ENCODE data around the gene GDAP1L1. TPM values are rescaled to one million over a fixed set of nuclear protein-coding genes. Genes with fewer than 3 reads are reported as not detected.

Gene GDAP1L1
- polyA plus RNA-seq, 2 of the 4 experiments (the other 2 are of a cell fraction) = 0.06 to 0.13 TPM

DNA sequence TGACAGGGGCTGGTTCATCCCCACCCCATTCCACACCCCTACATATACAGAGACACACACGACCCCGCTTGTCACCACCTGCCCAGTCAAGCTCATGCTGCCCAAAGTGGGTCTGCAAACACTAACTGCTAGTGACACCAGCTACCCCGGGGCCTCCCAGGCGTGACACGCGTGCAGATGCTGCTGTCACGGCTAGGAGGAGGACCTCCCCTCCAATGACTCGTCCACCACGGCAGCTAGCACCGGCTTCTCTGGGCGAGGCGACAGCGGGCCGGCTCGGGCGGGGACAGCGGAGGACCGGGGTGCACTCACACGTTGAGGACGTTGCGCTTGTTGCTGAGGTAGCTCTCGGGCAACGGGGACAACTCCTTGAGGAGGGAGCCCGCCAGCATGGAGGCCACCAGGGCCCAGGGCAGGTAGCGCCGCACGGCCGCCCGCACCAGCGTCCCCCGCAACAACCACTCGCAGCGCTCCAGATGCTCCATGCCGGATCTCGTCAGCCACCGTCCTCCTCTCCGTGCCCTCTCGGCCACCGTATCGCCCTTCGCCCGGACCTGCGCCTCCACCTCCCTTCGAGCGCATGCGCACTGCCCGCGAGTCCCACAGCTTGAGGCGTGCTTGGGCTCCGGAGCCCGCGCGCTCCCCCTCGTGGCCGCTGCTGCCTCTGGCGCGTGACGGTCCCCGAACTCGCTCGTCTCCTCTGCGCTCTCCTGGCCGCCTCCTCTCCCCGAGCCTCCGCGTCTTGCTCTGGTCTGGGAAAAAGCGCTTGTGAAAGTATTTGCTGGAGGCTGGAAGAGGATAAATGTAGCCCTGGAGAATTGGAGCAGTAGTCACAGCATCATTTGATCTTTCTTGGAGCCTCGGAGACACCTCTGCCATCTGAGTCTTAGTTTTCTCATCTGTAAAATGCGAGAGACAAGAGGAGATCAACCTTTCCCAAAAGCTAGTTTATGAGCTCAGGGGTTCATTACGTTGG lies 63.8 kb downstream of the GDAP1L1 start, which contains the start of gene FITM2 (continued):
- TF ChIP-seq EHMT2 (IDR thresholded peaks at IDR 0.05; ENCODE audit: low read depth) (no peak), POLR2AphosphoS2 (conservative IDR thresholded peaks at IDR 0.05; ENCODE audit: low read length) (no peak), FOXS1 (CRISPR knock-in tag; IDR thresholded peaks at IDR 0.05) (no peak), ESRRA (IDR thresholded peaks at IDR 0.05; ENCODE audit: borderline replicate concordance, low read length) (0 out of 2 replicates have a peak, but pooled peaks have one; percentile 25), HEYL (CRISPR knock-in tag; IDR thresholded peaks at IDR 0.05) (no peak), ZNF302 (CRISPR knock-in tag; IDR thresholded peaks at IDR 0.05) (no peak), ZFP36 (IDR thresholded peaks at IDR 0.05; ENCODE audit: borderline replicate concordance, partially characterized antibody) (no peak), JUN (IDR thresholded peaks at IDR 0.05) (peak in 1 of 2 experiments; percentile 60; a peak in 1 of 5 replicates), SREBF2 (IDR thresholded peaks at IDR 0.05) (no peak), TFCP2L1 (CRISPR knock-in tag; IDR thresholded peaks at IDR 0.05) (no peak), ZSCAN20 (CRISPR knock-in tag; IDR thresholded peaks at IDR 0.05) (no peak), MAFK (IDR thresholded peaks at IDR 0.05; ENCODE audit: partially characterized antibody) (no peak), MYC (IDR thresholded peaks at IDR 0.05; ENCODE audit: borderline replicate concordance, low read length) (peak; percentile 87), CBX8 (IDR thresholded peaks at IDR 0.05) (no peak), FOSL2 (IDR thresholded peaks at IDR 0.05) (no peak), FOSL2 (CRISPR knock-in tag; IDR thresholded peaks at IDR 0.05) (no peak), FOSB (CRISPR knock-in tag; IDR thresholded peaks at IDR 0.05) (no peak), POLR2A (IDR thresholded peaks at IDR 0.05; ENCODE audit: low read length) (peak; percentile 88), RAD21 (conservative IDR thresholded peaks at IDR 0.05 in 1 of 2, IDR thresholded peaks at IDR 0.05 in 1 of 2) (peak; percentile 79 to 88), RNF2 (IDR thresholded peaks at IDR 0.05; ENCODE audit: borderline replicate concordance, low read depth) (no peak), BHLHE40 (IDR thresholded peaks at IDR 0.05; ENCODE audit: low read depth, low read length) (0 out of 2 replicates have a peak, but pooled peaks have one; percentile 31), HDAC2 (IDR thresholded peaks at IDR 0.05) (no peak), ZC3H11A (IDR thresholded peaks at IDR 0.05) (no peak), NR3C1 (IDR thresholded peaks at IDR 0.05) (no peak), CHD4 (IDR thresholded peaks at IDR 0.05; ENCODE audit: borderline replicate concordance) (no peak)
- TF ChIP-seq, protein P1, sequence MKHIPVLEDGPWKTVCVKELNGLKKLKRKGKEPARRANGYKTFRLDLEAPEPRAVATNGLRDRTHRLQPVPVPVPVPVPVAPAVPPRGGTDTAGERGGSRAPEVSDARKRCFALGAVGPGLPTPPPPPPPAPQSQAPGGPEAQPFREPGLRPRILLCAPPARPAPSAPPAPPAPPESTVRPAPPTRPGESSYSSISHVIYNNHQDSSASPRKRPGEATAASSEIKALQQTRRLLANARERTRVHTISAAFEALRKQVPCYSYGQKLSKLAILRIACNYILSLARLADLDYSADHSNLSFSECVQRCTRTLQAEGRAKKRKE (CRISPR knock-in tag; IDR thresholded peaks at IDR 0.05; ENCODE audit: low read depth) = no peak
- TF ChIP-seq, protein P2, sequence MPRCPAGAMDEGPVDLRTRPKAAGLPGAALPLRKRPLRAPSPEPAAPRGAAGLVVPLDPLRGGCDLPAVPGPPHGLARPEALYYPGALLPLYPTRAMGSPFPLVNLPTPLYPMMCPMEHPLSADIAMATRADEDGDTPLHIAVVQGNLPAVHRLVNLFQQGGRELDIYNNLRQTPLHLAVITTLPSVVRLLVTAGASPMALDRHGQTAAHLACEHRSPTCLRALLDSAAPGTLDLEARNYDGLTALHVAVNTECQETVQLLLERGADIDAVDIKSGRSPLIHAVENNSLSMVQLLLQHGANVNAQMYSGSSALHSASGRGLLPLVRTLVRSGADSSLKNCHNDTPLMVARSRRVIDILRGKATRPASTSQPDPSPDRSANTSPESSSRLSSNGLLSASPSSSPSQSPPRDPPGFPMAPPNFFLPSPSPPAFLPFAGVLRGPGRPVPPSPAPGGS (IDR thresholded peaks at IDR 0.05) = no peak
- TF ChIP-seq, protein P3, sequence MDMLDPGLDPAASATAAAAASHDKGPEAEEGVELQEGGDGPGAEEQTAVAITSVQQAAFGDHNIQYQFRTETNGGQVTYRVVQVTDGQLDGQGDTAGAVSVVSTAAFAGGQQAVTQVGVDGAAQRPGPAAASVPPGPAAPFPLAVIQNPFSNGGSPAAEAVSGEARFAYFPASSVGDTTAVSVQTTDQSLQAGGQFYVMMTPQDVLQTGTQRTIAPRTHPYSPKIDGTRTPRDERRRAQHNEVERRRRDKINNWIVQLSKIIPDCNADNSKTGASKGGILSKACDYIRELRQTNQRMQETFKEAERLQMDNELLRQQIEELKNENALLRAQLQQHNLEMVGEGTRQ (IDR thresholded peaks at IDR 0.05) = peak; percentile 25; the same call in 1 of the 2 replicates
- TF ChIP-seq, protein P4, sequence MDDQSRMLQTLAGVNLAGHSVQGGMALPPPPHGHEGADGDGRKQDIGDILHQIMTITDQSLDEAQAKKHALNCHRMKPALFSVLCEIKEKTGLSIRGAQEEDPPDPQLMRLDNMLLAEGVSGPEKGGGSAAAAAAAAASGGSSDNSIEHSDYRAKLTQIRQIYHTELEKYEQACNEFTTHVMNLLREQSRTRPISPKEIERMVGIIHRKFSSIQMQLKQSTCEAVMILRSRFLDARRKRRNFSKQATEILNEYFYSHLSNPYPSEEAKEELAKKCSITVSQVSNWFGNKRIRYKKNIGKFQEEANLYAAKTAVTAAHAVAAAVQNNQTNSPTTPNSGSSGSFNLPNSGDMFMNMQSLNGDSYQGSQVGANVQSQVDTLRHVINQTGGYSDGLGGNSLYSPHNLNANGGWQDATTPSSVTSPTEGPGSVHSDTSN (IDR thresholded peaks at IDR 0.05) = no peak
- TF ChIP-seq, protein P5, sequence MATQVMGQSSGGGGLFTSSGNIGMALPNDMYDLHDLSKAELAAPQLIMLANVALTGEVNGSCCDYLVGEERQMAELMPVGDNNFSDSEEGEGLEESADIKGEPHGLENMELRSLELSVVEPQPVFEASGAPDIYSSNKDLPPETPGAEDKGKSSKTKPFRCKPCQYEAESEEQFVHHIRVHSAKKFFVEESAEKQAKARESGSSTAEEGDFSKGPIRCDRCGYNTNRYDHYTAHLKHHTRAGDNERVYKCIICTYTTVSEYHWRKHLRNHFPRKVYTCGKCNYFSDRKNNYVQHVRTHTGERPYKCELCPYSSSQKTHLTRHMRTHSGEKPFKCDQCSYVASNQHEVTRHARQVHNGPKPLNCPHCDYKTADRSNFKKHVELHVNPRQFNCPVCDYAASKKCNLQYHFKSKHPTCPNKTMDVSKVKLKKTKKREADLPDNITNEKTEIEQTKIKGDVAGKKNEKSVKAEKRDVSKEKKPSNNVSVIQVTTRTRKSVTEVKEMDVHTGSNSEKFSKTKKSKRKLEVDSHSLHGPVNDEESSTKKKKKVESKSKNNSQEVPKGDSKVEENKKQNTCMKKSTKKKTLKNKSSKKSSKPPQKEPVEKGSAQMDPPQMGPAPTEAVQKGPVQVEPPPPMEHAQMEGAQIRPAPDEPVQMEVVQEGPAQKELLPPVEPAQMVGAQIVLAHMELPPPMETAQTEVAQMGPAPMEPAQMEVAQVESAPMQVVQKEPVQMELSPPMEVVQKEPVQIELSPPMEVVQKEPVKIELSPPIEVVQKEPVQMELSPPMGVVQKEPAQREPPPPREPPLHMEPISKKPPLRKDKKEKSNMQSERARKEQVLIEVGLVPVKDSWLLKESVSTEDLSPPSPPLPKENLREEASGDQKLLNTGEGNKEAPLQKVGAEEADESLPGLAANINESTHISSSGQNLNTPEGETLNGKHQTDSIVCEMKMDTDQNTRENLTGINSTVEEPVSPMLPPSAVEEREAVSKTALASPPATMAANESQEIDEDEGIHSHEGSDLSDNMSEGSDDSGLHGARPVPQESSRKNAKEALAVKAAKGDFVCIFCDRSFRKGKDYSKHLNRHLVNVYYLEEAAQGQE (IDR thresholded peaks at IDR 0.05) = no peak
- TF ChIP-seq, protein P6, sequence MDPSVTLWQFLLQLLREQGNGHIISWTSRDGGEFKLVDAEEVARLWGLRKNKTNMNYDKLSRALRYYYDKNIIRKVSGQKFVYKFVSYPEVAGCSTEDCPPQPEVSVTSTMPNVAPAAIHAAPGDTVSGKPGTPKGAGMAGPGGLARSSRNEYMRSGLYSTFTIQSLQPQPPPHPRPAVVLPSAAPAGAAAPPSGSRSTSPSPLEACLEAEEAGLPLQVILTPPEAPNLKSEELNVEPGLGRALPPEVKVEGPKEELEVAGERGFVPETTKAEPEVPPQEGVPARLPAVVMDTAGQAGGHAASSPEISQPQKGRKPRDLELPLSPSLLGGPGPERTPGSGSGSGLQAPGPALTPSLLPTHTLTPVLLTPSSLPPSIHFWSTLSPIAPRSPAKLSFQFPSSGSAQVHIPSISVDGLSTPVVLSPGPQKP (IDR thresholded peaks at IDR 0.05; ENCODE audit: low read depth, low read length) = no peak
